Breast epithelium (tissue), 3 donors: Measurements from ENCODE around the gene HELZ2.

Source experiments
- CTCF ChIP-seq, 3 donors: fragments of 450-650 bp; IDR thresholded peaks; one replicate each; pipeline ENCODE4 v1.5.1; 2016 to 2017; ENCODE audit warnings: antibody characterized with exemption in 3 of 3, mild to moderate bottlenecking in 3 of 3, moderate library complexity in 3 of 3
- POLR2A ChIP-seq: fragments of 450-650 bp; IDR thresholded peaks from one replicate; pipeline ENCODE4 v1.6.1; 2016; ENCODE audit warnings: antibody characterized with exemption, mild to moderate bottlenecking, moderate library complexity
- POLR2AphosphoS5 ChIP-seq, 3 donors: sonication (generic); formaldehyde crosslinking; IDR thresholded peaks; one replicate each; pipeline ENCODE4 v1.6.1; 2017; ENCODE audit warnings: antibody characterized with exemption in 3 of 3

GRCh38 chr20:63529180-63529860 lies 44.7 kb downstream of the HELZ2 start:
- TF ChIP-seq CTCF (IDR thresholded peaks at IDR 0.05) (no peak), POLR2A (no peak), POLR2AphosphoS5 (IDR thresholded peaks at IDR 0.05) (no peak)
